NCI-H1105 (cell line): ENCODE data around the gene POU2AF1.
A peak's percentile ranks its signal among the peaks of the same experiment; 100 is the strongest.
"Not testable (repeated sequence)": the region's sequence is repeated elsewhere in the genome, so short reads cannot be mapped to it uniquely, and the experiment has no call there.

Source experiments
- DNase-seq: peaks from one replicate; lab custom pipeline; 2025; lab: John Stamatoyannopoulos, UW

The POU2AF1 gene

GRCh38 chr11:111347002-111347722 lies 31.9 kb downstream of the POU2AF1 start:
- no peak for DNase-seq

GRCh38 chr11:111344032-111344431 lies 35.0 kb downstream of the POU2AF1 start:
- no peak for DNase-seq

- DNase-seq = no peak
These were observed 36.7 kb downstream of the POU2AF1 start for GRCh38 chr11:111342329-111342728.

- no peak for DNase-seq
These were observed 39.2 kb downstream of the POU2AF1 start for GRCh38 chr11:111339758-111340388.

GRCh38 chr11:111336582-111337256 lies 42.4 kb downstream of the POU2AF1 start:
- no peak for DNase-seq

- no peak for DNase-seq
These were observed 43.0 kb downstream of the POU2AF1 start for GRCh38 chr11:111336062-111336461.

- DNase-seq = no peak
These were observed 43.5 kb downstream of the POU2AF1 start for GRCh38 chr11:111335549-111335948.

GRCh38 chr11:111334532-111335502 lies 44.3 kb downstream of the POU2AF1 start:
- DNase-seq = peak; percentile 70

- peak; percentile 74 for DNase-seq
These were observed 47.2 kb downstream of the POU2AF1 start for GRCh38 chr11:111331711-111332479.

- DNase-seq = no peak
These were observed 48.7 kb downstream of the POU2AF1 start for GRCh38 chr11:111330234-111330893.

- no peak for DNase-seq
These were observed 49.5 kb downstream of the POU2AF1 start for GRCh38 chr11:111329306-111330204.

- DNase-seq = no peak
These were observed 51.0 kb downstream of the POU2AF1 start for GRCh38 chr11:111327908-111328624.

GRCh38 chr11:111326824-111327223 lies 52.3 kb downstream of the POU2AF1 start:
- DNase-seq = no peak

GRCh38 chr11:111325259-111325658 lies 53.8 kb downstream of the POU2AF1 start:
- no peak for DNase-seq

- DNase-seq = no peak
These were observed 54.8 kb downstream of the POU2AF1 start for GRCh38 chr11:111324277-111324720.

- no peak for DNase-seq
These were observed 56.5 kb downstream of the POU2AF1 start for GRCh38 chr11:111322534-111322933.

- DNase-seq = no peak
These were observed 58.1 kb downstream of the POU2AF1 start for GRCh38 chr11:111320728-111321568.

GRCh38 chr11:111320199-111320598 lies 58.9 kb downstream of the POU2AF1 start:
- DNase-seq = not testable (repeated sequence)
